ENCODE results near the gene FBXW2.
A peak's percentile ranks its signal among the peaks of the same experiment; 100 is the strongest.
"Not testable (repeated sequence)": the region's sequence is repeated elsewhere in the genome, so short reads cannot be mapped to it uniquely, and the experiment has no call there.

FBXW2 gene
- total RNA-seq: 96.6 reads per million, percentile 82 among the genes with 10 or more reads in this experiment

GRCh38 chr9:120792898-120793765 lies at the start of gene FBXW2:
Gene FBXW2 (minus strand): TSS chr9:120793416. CDS start chr9:120788258, 5,158 bp downstream.
- peak; percentile 77 for DNase-seq

- DNase-seq: no peak
Observed at GRCh38 chr9:120841930-120842684, 48.9 kb upstream of the FBXW2 start.

- DNase-seq: no peak
Observed at GRCh38 chr9:120839146-120839545, 45.9 kb upstream of the FBXW2 start.

GRCh38 chr9:120837921-120838320 lies 44.7 kb upstream of the FBXW2 start:
- no peak for DNase-seq

- no peak for DNase-seq
Observed at GRCh38 chr9:120833325-120833724, 40.1 kb upstream of the FBXW2 start.

- DNase-seq: no peak
Observed at GRCh38 chr9:120832807-120833206, 39.6 kb upstream of the FBXW2 start.

GRCh38 chr9:120830865-120831264 lies 37.6 kb upstream of the FBXW2 start:
- DNase-seq: no peak

- no peak for DNase-seq
Observed at GRCh38 chr9:120830151-120830550, 36.9 kb upstream of the FBXW2 start.

- DNase-seq: no peak
Observed at GRCh38 chr9:120829650-120830049, 36.4 kb upstream of the FBXW2 start.

- DNase-seq: no peak
Observed at GRCh38 chr9:120820095-120820494, 26.9 kb upstream of the FBXW2 start.

GRCh38 chr9:120818595-120818994 lies 25.4 kb upstream of the FBXW2 start:
- no peak for DNase-seq

- no peak for DNase-seq
Observed at GRCh38 chr9:120815075-120815474, 21.9 kb upstream of the FBXW2 start.

GRCh38 chr9:120808931-120809330 lies 15.7 kb upstream of the FBXW2 start:
- no peak for DNase-seq

- DNase-seq: no peak
Observed at GRCh38 chr9:120807607-120808379, 14.6 kb upstream of the FBXW2 start.

GRCh38 chr9:120804784-120805363 lies 11.7 kb upstream of the FBXW2 start:
- not testable (repeated sequence) for DNase-seq

- DNase-seq: no peak
Observed at GRCh38 chr9:120801441-120801840, 8.2 kb upstream of the FBXW2 start.

- no peak for DNase-seq
Observed at GRCh38 chr9:120791161-120791560, 2.1 kb downstream of the FBXW2 start.

GRCh38 chr9:120787933-120788332 lies 5.3 kb downstream of the FBXW2 start:
- no peak for DNase-seq

- DNase-seq: no peak
Observed at GRCh38 chr9:120783602-120784047, 9.6 kb downstream of the FBXW2 start.

- no peak for DNase-seq
Observed at GRCh38 chr9:120781236-120781635, 12.0 kb downstream of the FBXW2 start.

GRCh38 chr9:120780367-120780766 lies 12.8 kb downstream of the FBXW2 start:
- DNase-seq: no peak

- no peak for DNase-seq
Observed at GRCh38 chr9:120779227-120779626, 14.0 kb downstream of the FBXW2 start.

- no peak for DNase-seq
Observed at GRCh38 chr9:120778758-120779157, 14.5 kb downstream of the FBXW2 start.

Measured in effector CD4-positive, alpha-beta T cell (primary cell).